ENCODE data around the gene CNTN5. TPM values are rescaled to one million over a fixed set of nuclear protein-coding genes. Genes with fewer than 3 reads are reported as not detected.

CNTN5 gene
- total RNA-seq, 1 donor from 2014 or later, result 17.7 TPM

DNA sequence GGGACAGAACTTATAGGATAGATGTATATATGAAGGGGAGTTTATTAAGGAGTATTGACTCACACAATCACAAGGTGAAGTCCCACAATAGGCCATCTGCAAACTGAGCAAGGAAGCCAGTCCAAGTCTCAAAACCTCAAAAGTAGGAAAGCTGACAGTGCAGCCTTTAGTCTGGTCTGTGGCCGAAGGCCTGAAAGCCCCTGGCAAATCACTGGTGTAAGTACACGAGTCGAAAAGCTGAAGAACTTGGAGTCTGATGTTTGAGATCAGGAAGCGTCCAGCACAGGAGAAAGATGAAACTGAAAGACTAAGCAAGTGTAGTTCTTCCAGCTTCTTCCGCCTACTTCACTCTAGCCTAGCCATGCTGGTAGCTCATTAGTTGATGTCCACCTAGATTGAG is 866.7 kb downstream of the CNTN5 start:
- peaks cover 9% of the 10 kb centered on the region for H3K4me1 Mint-ChIP-seq
- H3K27me3 Mint-ChIP-seq (ENCODE audit: low read depth), result peaks cover 9% of the 10 kb centered on the region
- TF ChIP-seq, protein P1, sequence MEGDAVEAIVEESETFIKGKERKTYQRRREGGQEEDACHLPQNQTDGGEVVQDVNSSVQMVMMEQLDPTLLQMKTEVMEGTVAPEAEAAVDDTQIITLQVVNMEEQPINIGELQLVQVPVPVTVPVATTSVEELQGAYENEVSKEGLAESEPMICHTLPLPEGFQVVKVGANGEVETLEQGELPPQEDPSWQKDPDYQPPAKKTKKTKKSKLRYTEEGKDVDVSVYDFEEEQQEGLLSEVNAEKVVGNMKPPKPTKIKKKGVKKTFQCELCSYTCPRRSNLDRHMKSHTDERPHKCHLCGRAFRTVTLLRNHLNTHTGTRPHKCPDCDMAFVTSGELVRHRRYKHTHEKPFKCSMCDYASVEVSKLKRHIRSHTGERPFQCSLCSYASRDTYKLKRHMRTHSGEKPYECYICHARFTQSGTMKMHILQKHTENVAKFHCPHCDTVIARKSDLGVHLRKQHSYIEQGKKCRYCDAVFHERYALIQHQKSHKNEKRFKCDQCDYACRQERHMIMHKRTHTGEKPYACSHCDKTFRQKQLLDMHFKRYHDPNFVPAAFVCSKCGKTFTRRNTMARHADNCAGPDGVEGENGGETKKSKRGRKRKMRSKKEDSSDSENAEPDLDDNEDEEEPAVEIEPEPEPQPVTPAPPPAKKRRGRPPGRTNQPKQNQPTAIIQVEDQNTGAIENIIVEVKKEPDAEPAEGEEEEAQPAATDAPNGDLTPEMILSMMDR (IDR thresholded peaks at IDR 0.05; ENCODE audit: unreplicated experiment), result no peak
- DNase-seq (ENCODE audit: low spot score in 2 of 2, unreplicated experiment in 2 of 2), result no peak
- peaks cover 10% of the 10 kb centered on the region for H3K9me3 Mint-ChIP-seq
- H3K4me3 Mint-ChIP-seq, result no peak overlapping the region
- H3K27ac Mint-ChIP-seq, result no peak overlapping the region
- H3K36me3 Mint-ChIP-seq, result no peaks in the 10 kb centered on the region

DNA sequence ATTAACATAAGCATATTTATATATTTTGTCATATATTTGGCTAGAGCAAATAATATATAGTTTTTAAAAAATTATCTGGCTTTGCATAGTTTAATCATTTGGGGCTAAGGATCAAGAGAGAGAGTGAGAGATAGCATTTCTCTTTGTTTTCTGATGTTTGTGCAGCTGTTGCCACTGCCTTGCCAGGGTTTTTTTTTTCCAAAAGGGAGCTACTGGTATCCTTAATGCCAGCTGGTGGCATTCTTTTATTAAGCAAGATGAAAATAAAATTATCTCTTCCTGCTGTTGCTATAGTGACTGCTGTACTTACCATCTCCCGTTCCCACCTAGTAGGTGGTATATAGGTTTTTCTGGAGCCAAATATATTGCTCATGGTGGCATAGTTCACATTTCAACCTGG is 873.1 kb downstream of the CNTN5 start:
- TF ChIP-seq, protein P1 (IDR thresholded peaks at IDR 0.05; ENCODE audit: unreplicated experiment), result no peak
- no peak overlapping the region for H3K27ac Mint-ChIP-seq
- no peaks in the 10 kb centered on the region for H3K27me3 Mint-ChIP-seq (ENCODE audit: low read depth)
- peaks cover 36% of the 10 kb centered on the region for H3K9me3 Mint-ChIP-seq
- H3K4me3 Mint-ChIP-seq, result no peak overlapping the region
- H3K36me3 Mint-ChIP-seq, result peaks cover 2% of the 10 kb centered on the region
- no peaks in the 10 kb centered on the region for H3K4me1 Mint-ChIP-seq
- no peak for DNase-seq (ENCODE audit: low spot score in 2 of 2, unreplicated experiment in 2 of 2)

DNA sequence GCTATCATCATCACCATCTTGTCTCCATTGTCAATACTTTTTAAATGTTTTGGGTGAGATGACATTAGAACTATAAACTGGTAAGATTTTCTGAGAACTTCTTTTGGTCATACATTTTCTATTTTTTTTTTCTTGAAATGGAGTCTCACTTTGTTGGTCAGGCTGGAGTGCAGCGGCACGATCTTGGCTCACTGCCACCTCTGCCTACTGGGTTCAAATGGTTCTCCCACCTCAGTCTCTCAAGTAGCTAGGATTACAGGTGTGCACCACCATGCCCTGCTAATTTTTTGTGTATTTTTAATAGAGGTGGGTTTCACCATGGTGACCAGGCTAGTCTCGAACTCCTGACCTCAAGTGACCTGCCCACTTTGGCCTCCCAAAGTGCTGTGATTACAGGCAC is 880.4 kb downstream of the CNTN5 start:
- no peaks in the 10 kb centered on the region for H3K4me1 Mint-ChIP-seq
- H3K4me3 Mint-ChIP-seq, result no peak overlapping the region
- H3K27ac Mint-ChIP-seq, result no peak overlapping the region
- peaks cover 52% of the 10 kb centered on the region for H3K9me3 Mint-ChIP-seq
- no peak for DNase-seq (ENCODE audit: low spot score in 2 of 2, unreplicated experiment in 2 of 2)
- TF ChIP-seq, protein P1 (IDR thresholded peaks at IDR 0.05; ENCODE audit: unreplicated experiment), result no peak
- peaks cover 12% of the 10 kb centered on the region for H3K36me3 Mint-ChIP-seq
- no peaks in the 10 kb centered on the region for H3K27me3 Mint-ChIP-seq (ENCODE audit: low read depth)

DNA sequence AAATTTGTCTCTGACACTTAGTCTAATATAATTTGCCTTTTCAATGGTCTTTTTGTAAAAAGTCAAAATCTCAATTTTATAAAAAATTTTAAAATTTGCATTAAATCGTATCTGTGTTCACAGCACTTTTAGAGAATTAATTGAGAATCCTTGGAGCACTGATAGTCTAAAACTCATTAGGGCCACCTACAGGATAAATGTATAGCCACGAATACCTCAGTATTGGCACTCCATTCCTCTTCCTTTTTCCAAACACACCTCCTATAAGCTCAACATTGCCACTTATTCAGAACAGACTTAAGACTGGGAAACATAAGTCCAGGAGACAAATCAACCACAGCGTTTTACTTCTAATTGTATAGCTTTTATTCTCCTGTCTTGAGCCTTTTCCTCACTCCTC is 890.4 kb downstream of the CNTN5 start:
- TF ChIP-seq, protein P1 (IDR thresholded peaks at IDR 0.05; ENCODE audit: unreplicated experiment), result no peak
- no peak overlapping the region for H3K4me3 Mint-ChIP-seq
- peaks cover 6% of the 10 kb centered on the region for H3K4me1 Mint-ChIP-seq
- no peaks in the 10 kb centered on the region for H3K36me3 Mint-ChIP-seq
- no peak for DNase-seq (ENCODE audit: low spot score in 2 of 2, unreplicated experiment in 2 of 2)
- H3K27ac Mint-ChIP-seq, result no peak overlapping the region
- H3K27me3 Mint-ChIP-seq (ENCODE audit: low read depth), result peaks cover 1% of the 10 kb centered on the region
- peaks cover 2% of the 10 kb centered on the region for H3K9me3 Mint-ChIP-seq

DNA sequence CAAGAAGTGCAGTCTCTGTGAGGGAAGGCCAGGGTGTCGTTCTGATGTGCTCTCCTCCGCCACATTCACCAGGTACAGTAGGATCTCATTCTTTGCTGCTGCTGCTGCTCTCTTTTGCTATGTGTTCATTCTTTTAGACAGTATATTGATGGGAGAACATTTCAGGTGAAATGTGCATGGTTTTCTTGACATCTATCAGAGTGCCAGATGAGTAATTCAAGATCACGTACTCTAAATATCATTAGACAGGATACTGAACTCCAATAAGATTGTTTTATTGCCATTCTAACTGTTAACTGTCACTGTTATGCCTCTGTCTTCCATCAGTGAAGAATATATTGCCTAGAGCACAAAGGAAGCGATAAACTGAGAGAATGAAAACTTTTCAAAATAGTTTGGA is 895.3 kb downstream of the CNTN5 start:
- H3K36me3 Mint-ChIP-seq, result peaks cover 18% of the 10 kb centered on the region
- DNase-seq (ENCODE audit: low spot score in 2 of 2, unreplicated experiment in 2 of 2), result no peak
- peaks cover 7% of the 10 kb centered on the region for H3K4me1 Mint-ChIP-seq
- TF ChIP-seq, protein P1 (IDR thresholded peaks at IDR 0.05; ENCODE audit: unreplicated experiment), result no peak
- H3K4me3 Mint-ChIP-seq, result no peak overlapping the region
- H3K9me3 Mint-ChIP-seq, result peaks cover 30% of the 10 kb centered on the region
- H3K27me3 Mint-ChIP-seq (ENCODE audit: low read depth), result no peaks in the 10 kb centered on the region
- H3K27ac Mint-ChIP-seq, result no peak overlapping the region

DNA sequence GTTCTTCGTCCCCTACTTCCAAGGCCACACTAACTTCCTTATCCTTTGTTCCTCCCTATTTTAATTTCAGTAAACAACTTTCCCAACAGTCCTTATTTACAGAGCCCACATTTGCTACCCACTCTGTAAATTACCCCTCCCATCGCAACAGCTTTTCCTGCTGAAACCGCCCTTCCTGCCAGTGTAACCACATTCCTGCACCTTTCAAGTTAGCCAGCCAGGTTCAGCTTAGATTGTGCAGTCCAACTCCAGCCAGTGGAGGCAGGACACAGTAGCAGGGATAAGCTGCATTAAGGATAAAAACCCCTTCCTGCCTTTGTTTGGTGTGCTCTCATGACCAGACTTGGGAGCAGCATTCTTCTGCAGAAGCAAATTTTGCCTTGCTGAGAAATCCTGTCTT is 898.0 kb downstream of the CNTN5 start:
- Mint-ChIP-seq H3K4me3 (no peak overlapping the region), H3K4me1 (peaks cover 7% of the 10 kb centered on the region), H3K36me3 (peaks cover 18% of the 10 kb centered on the region), H3K27me3 (ENCODE audit: low read depth) (no peaks in the 10 kb centered on the region), H3K27ac (no peak overlapping the region), H3K9me3 (peaks cover 35% of the 10 kb centered on the region)
- TF ChIP-seq, protein P1 (IDR thresholded peaks at IDR 0.05; ENCODE audit: unreplicated experiment), result no peak
- DNase-seq (ENCODE audit: low spot score in 2 of 2, unreplicated experiment in 2 of 2), result no peak
